Suprapubic skin (tissue), 3 donors: ENCODE results near the gene MAPK4.

Experiments used
- POLR2A ChIP-seq, 2 donors: fragments of 450-650 bp; IDR thresholded peaks; one replicate each; pipeline ENCODE4 v1.6.1; 2017; ENCODE audit warnings: antibody characterized with exemption in 2 of 2, mild to moderate bottlenecking in 2 of 2, moderate library complexity in 2 of 2
- TF ChIP-seq, protein P1 (sequence below), 2 donors: fragments of 200-600 bp in 1 of 2; fragments of 450-650 bp in 1 of 2; sonication (generic) in 1 of 2; IDR thresholded peaks; one replicate each; pipeline ENCODE4 v1.5.1; 2016 to 2019; ENCODE audit warnings: antibody characterized with exemption in 2 of 2, mild to moderate bottlenecking in 1 of 2, moderate library complexity in 1 of 2

DNA sequence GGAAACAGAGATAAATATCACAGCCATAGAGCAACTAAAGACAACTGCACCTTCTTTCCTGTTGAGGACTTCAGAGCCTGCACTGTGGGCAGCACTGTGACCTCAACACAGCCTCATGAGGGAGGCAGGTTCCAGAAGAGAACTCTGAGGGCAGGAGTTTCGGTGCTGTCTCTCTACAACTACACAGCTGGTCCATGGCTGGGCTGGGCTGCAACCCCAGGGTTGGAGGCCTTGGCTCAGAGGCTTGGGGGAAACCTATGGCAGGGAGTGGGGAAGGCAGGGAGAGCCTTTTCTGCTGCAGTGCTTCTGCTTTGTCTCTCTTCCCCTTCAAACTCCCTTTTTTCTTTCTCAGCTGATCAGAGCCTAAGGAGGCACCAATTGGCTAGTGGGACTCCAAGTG, 193.4 kb downstream of the MAPK4 start:
- TF ChIP-seq, protein P1, sequence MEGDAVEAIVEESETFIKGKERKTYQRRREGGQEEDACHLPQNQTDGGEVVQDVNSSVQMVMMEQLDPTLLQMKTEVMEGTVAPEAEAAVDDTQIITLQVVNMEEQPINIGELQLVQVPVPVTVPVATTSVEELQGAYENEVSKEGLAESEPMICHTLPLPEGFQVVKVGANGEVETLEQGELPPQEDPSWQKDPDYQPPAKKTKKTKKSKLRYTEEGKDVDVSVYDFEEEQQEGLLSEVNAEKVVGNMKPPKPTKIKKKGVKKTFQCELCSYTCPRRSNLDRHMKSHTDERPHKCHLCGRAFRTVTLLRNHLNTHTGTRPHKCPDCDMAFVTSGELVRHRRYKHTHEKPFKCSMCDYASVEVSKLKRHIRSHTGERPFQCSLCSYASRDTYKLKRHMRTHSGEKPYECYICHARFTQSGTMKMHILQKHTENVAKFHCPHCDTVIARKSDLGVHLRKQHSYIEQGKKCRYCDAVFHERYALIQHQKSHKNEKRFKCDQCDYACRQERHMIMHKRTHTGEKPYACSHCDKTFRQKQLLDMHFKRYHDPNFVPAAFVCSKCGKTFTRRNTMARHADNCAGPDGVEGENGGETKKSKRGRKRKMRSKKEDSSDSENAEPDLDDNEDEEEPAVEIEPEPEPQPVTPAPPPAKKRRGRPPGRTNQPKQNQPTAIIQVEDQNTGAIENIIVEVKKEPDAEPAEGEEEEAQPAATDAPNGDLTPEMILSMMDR (IDR thresholded peaks at IDR 0.05) = no peak
- TF ChIP-seq POLR2A (IDR thresholded peaks at IDR 0.05) = no peak
